ENCODE results near the gene CCNQ.

DNA sequence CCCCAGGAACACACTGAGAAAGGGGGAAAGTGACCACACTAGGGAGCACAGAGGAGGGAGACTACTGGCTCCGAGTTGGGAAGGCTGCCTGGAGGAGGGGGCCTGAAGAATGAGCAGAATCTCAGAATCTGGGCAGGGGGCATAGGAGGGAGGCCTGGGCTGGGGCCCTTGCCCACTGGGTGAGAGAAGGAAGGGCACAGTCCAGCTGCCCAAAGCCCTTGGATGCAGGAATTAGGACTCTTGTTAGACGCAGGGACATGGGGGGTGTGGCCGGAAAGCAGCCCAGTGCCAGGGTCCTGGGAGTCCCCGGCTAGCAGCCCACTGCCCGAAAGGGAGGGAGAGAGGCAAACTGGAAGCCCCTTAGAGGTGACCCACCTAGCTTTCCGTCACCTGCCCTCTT lies 46.2 kb upstream of the CCNQ start:
- TF ChIP-seq, protein P1, sequence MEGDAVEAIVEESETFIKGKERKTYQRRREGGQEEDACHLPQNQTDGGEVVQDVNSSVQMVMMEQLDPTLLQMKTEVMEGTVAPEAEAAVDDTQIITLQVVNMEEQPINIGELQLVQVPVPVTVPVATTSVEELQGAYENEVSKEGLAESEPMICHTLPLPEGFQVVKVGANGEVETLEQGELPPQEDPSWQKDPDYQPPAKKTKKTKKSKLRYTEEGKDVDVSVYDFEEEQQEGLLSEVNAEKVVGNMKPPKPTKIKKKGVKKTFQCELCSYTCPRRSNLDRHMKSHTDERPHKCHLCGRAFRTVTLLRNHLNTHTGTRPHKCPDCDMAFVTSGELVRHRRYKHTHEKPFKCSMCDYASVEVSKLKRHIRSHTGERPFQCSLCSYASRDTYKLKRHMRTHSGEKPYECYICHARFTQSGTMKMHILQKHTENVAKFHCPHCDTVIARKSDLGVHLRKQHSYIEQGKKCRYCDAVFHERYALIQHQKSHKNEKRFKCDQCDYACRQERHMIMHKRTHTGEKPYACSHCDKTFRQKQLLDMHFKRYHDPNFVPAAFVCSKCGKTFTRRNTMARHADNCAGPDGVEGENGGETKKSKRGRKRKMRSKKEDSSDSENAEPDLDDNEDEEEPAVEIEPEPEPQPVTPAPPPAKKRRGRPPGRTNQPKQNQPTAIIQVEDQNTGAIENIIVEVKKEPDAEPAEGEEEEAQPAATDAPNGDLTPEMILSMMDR (IDR thresholded peaks at IDR 0.05; ENCODE audit: low read depth, low read length, poor library complexity, severe bottlenecking), result no peak
- no peak for TF ChIP-seq EZH2phosphoT487 (IDR thresholded peaks at IDR 0.05; ENCODE audit: borderline replicate concordance, low read length)

Measured in DOHH2 (cell line).